ENCODE measurements around the gene HDAC7.

The HDAC7 gene

GRCh38 chr12:47773062-47773857 is 46.4 kb downstream of the HDAC7 start, which contains the start of gene SLC48A1:
SLC48A1 (plus strand) TSS chr12:47773238; CDS start chr12:47773305, 67 bp downstream.
- TF ChIP-seq ISL1 (CRISPR knock-in tag; IDR thresholded peaks at IDR 0.05) = no peak
- TF ChIP-seq ZFP3 (CRISPR knock-in tag; IDR thresholded peaks at IDR 0.05) = peak; percentile 84
- 0 out of 2 replicates have a peak, but pooled peaks have one; percentile 51 for TF ChIP-seq SNAI2 (CRISPR knock-in tag; IDR thresholded peaks at IDR 0.05)
- TF ChIP-seq ZNF565 (CRISPR knock-in tag; conservative IDR thresholded peaks at IDR 0.05; ENCODE audit: low read depth) = no peak
- no peak for TF ChIP-seq ZNF70 (CRISPR knock-in tag; IDR thresholded peaks at IDR 0.05)
- no peak for TF ChIP-seq TCF4 (CRISPR knock-in tag; IDR thresholded peaks at IDR 0.05; ENCODE audit: borderline replicate concordance)
- TF ChIP-seq ARNTL (CRISPR knock-in tag; IDR thresholded peaks at IDR 0.05; ENCODE audit: borderline replicate concordance, low read depth) = no peak
- TF ChIP-seq RARB (CRISPR knock-in tag; IDR thresholded peaks at IDR 0.05) = no peak
- TF ChIP-seq ZC3H10 (CRISPR knock-in tag; IDR thresholded peaks at IDR 0.05) = no peak
- peak; percentile 84 for ATAC-seq

GRCh38 chr12:47772738-47773061 is 47.0 kb downstream of the HDAC7 start:
- no peak for ATAC-seq
- TF ChIP-seq CREB5 (CRISPR knock-in tag; IDR thresholded peaks at IDR 0.05; ENCODE audit: low read depth) (no peak), OSR1 (CRISPR knock-in tag; IDR thresholded peaks at IDR 0.05) (no peak), ZNF565 (CRISPR knock-in tag; conservative IDR thresholded peaks at IDR 0.05; ENCODE audit: low read depth) (no peak), CSRNP3 (CRISPR knock-in tag; IDR thresholded peaks at IDR 0.05) (no peak), PPARA (CRISPR knock-in tag; IDR thresholded peaks at IDR 0.05; ENCODE audit: borderline replicate concordance) (no peak), RARB (CRISPR knock-in tag; IDR thresholded peaks at IDR 0.05) (no peak), TOX (CRISPR knock-in tag; IDR thresholded peaks at IDR 0.05; ENCODE audit: borderline replicate concordance) (no peak), CSDC2 (CRISPR knock-in tag; IDR thresholded peaks at IDR 0.05) (no peak), SNAI2 (CRISPR knock-in tag; IDR thresholded peaks at IDR 0.05) (no peak), ESRRG (CRISPR knock-in tag; IDR thresholded peaks at IDR 0.05) (no peak)

- TF ChIP-seq OSR1 (CRISPR knock-in tag; IDR thresholded peaks at IDR 0.05) = no peak
- TF ChIP-seq ZC3H10 (CRISPR knock-in tag; IDR thresholded peaks at IDR 0.05) = no peak
- no peak for TF ChIP-seq PATZ1 (CRISPR knock-in tag; IDR thresholded peaks at IDR 0.05; ENCODE audit: borderline replicate concordance)
- TF ChIP-seq CSDC2 (CRISPR knock-in tag; IDR thresholded peaks at IDR 0.05) = no peak
- TF ChIP-seq ZFP30 (CRISPR knock-in tag; IDR thresholded peaks at IDR 0.05) = no peak
- no peak for TF ChIP-seq ESRRG (CRISPR knock-in tag; IDR thresholded peaks at IDR 0.05)
- no peak for TF ChIP-seq BACH2 (CRISPR knock-in tag; IDR thresholded peaks at IDR 0.05; ENCODE audit: borderline replicate concordance)
- no peak for TF ChIP-seq ZNF565 (CRISPR knock-in tag; conservative IDR thresholded peaks at IDR 0.05; ENCODE audit: low read depth)
- TF ChIP-seq TCF4 (CRISPR knock-in tag; IDR thresholded peaks at IDR 0.05; ENCODE audit: borderline replicate concordance) = no peak
- TF ChIP-seq PPARA (CRISPR knock-in tag; IDR thresholded peaks at IDR 0.05; ENCODE audit: borderline replicate concordance) = no peak
- TF ChIP-seq ZNF70 (CRISPR knock-in tag; IDR thresholded peaks at IDR 0.05) = no peak
- no peak for TF ChIP-seq SNAI2 (CRISPR knock-in tag; IDR thresholded peaks at IDR 0.05)
- no peak for TF ChIP-seq ISL1 (CRISPR knock-in tag; IDR thresholded peaks at IDR 0.05)
- no peak for ATAC-seq
Observed at GRCh38 chr12:47772094-47772660, 47.5 kb downstream of the HDAC7 start.

GRCh38 chr12:47771304-47771703 is 48.4 kb downstream of the HDAC7 start:
- TF ChIP-seq CREB5 (CRISPR knock-in tag; IDR thresholded peaks at IDR 0.05; ENCODE audit: low read depth) (no peak), TOX (CRISPR knock-in tag; IDR thresholded peaks at IDR 0.05; ENCODE audit: borderline replicate concordance) (no peak), PPARA (CRISPR knock-in tag; IDR thresholded peaks at IDR 0.05; ENCODE audit: borderline replicate concordance) (no peak), ZNF70 (CRISPR knock-in tag; IDR thresholded peaks at IDR 0.05) (no peak)
- ATAC-seq = no peak
